ENCODE data around the gene CALM1.

- TF ChIP-seq, protein P1, sequence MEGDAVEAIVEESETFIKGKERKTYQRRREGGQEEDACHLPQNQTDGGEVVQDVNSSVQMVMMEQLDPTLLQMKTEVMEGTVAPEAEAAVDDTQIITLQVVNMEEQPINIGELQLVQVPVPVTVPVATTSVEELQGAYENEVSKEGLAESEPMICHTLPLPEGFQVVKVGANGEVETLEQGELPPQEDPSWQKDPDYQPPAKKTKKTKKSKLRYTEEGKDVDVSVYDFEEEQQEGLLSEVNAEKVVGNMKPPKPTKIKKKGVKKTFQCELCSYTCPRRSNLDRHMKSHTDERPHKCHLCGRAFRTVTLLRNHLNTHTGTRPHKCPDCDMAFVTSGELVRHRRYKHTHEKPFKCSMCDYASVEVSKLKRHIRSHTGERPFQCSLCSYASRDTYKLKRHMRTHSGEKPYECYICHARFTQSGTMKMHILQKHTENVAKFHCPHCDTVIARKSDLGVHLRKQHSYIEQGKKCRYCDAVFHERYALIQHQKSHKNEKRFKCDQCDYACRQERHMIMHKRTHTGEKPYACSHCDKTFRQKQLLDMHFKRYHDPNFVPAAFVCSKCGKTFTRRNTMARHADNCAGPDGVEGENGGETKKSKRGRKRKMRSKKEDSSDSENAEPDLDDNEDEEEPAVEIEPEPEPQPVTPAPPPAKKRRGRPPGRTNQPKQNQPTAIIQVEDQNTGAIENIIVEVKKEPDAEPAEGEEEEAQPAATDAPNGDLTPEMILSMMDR (IDR thresholded peaks at IDR 0.05): no peak
- no peak for TF ChIP-seq POLR2A (IDR thresholded peaks at IDR 0.05)
Measured at GRCh38 chr14:90445011-90445410, 48.2 kb downstream of the CALM1 start.
